OCI-LY1 (cell line): Measurements from ENCODE around the gene IFT88.

Experiments
- CTCF ChIP-seq: fragments of 200-600 bp; sonication (generic), shearing (Covaris generic); IDR thresholded peaks from 2 replicates; pipeline ENCODE4 v1.5.1; 2017; ENCODE audit warnings: mild to moderate bottlenecking, antibody characterized with exemption, low read length, moderate library complexity, mixed read lengths
- EZH2 ChIP-seq: fragments of 200-600 bp; sonication (generic), shearing (Covaris generic); IDR thresholded peaks from 2 replicates; pipeline ENCODE4 v1.8.0; 2017; ENCODE audit warnings: borderline replicate concordance, mixed run types, mild to moderate bottlenecking, antibody characterized with exemption, low read length, moderate library complexity, mixed read lengths

- no peak for TF ChIP-seq EZH2
- TF ChIP-seq CTCF, result no peak
These were observed 32.8 kb upstream of the IFT88 start for GRCh38 chr13:20534038-20534608.
